Anterior cingulate cortex (tissue), 58 donors: ENCODE measurements around the gene PRKACA.
"Not testable (repeated sequence)": the region's sequence is repeated elsewhere in the genome, so short reads cannot be mapped to it uniquely, and the experiment has no call there.

Experiments used
- DNase-seq, 58 donors: peaks; one replicate each; lab custom pipeline; 2025; lab: John Stamatoyannopoulos, UW

PRKACA gene

GRCh38 chr19:14053500-14053899 lies 64.1 kb downstream of the PRKACA start:
- no peak for DNase-seq

- DNase-seq, result no peak
These were observed 64.5 kb downstream of the PRKACA start for GRCh38 chr19:14053032-14053431.

- no peak for DNase-seq
These were observed 65.1 kb downstream of the PRKACA start for GRCh38 chr19:14052470-14052869.

GRCh38 chr19:14051980-14052379 lies 65.6 kb downstream of the PRKACA start:
- no peak for DNase-seq

- DNase-seq, result not testable (repeated sequence)
These were observed 66.6 kb downstream of the PRKACA start for GRCh38 chr19:14050961-14051360.

GRCh38 chr19:14050512-14050911 lies 67.0 kb downstream of the PRKACA start:
- no peak for DNase-seq

- peak in 4 of 58 donors; percentile 1 to 16 (median 10) for DNase-seq
These were observed 69.0 kb downstream of the PRKACA start for GRCh38 chr19:14048443-14049153.

GRCh38 chr19:14047866-14048265 lies 69.7 kb downstream of the PRKACA start:
- not testable (repeated sequence) for DNase-seq

- peak in 15 of 58 donors; percentile 0 to 43 (median 8) for DNase-seq
These were observed 74.6 kb downstream of the PRKACA start for GRCh38 chr19:14042659-14043608.
